Trophoblast cell (in vitro differentiated cells and primary cell): ENCODE results near the gene KCNJ10.

Experiments used
- DNase-seq, 2 donors: peaks; one replicate each; pipeline ENCODE4 v3.0.0-alpha.2; 2016
- H2AFZ ChIP-seq: 2 replicates; pipeline ENCODE4 v1.6.1; 2013; ENCODE audit warnings: low read length, moderate library complexity, mild to moderate bottlenecking; ENCODE audit not compliant: insufficient read depth, poor library complexity
- H2AK5ac ChIP-seq: 2 replicates; pipeline ENCODE4 v1.6.1; 2013; ENCODE audit warnings: mild to moderate bottlenecking, low read length
- H2BK120ac ChIP-seq: 2 replicates; pipeline ENCODE4 v1.6.1; 2013; ENCODE audit warnings: low read length, mild to moderate bottlenecking, moderate library complexity; ENCODE audit not compliant: insufficient read depth, poor library complexity
- H2BK12ac ChIP-seq: 2 replicates; pipeline ENCODE4 v1.6.1; 2013; ENCODE audit warnings: mild to moderate bottlenecking, low read length, moderate library complexity
- H2BK5ac ChIP-seq: 2 replicates; pipeline ENCODE4 v1.6.1; 2013; ENCODE audit warnings: low read length, low read depth, moderate library complexity, mild to moderate bottlenecking; ENCODE audit not compliant: poor library complexity
- H3K14ac ChIP-seq: 2 replicates; pipeline ENCODE4 v1.6.1; 2013; ENCODE audit warnings: mild to moderate bottlenecking, low read length
- H3K18ac ChIP-seq: 2 replicates; pipeline ENCODE4 v1.6.1; 2013; ENCODE audit warnings: mild to moderate bottlenecking, low read length
- H3K23ac ChIP-seq: 2 replicates; pipeline ENCODE4 v1.6.1; 2013; ENCODE audit warnings: low read length
- H3K27ac ChIP-seq: 2 replicates; pipeline ENCODE4 v1.5.1; 2013; ENCODE audit warnings: low read depth, mild to moderate bottlenecking, inconsistent platforms, low read length, moderate library complexity
- H3K27me3 ChIP-seq: 2 replicates; pipeline ENCODE4 v1.6.1; 2013; ENCODE audit warnings: inconsistent platforms, mild to moderate bottlenecking, low read length, moderate library complexity; ENCODE audit not compliant: insufficient read depth
- H3K36me3 ChIP-seq, 2 experiments: 1 replicate in 1 of 2; 2 replicates in 1 of 2; pipeline ENCODE4 v1.6.1; 2013; ENCODE audit warnings: low read length in 2 of 2, mild to moderate bottlenecking in 2 of 2, moderate library complexity in 1 of 2; ENCODE audit not compliant: insufficient read depth in 2 of 2, control insufficient read depth in 1 of 2
- H3K4ac ChIP-seq: 2 replicates; pipeline ENCODE4 v1.6.1; 2013; ENCODE audit warnings: low read depth, mild to moderate bottlenecking, low read length, moderate library complexity
- H3K4me1 ChIP-seq, 2 experiments: 1 replicate in 1 of 2; 2 replicates in 1 of 2; pipeline ENCODE4 v1.6.1; 2013; ENCODE audit warnings: low read length in 2 of 2, mild to moderate bottlenecking in 2 of 2, moderate library complexity in 1 of 2; ENCODE audit not compliant: insufficient read depth in 2 of 2, control insufficient read depth in 1 of 2
- H3K4me2 ChIP-seq: 2 replicates; pipeline ENCODE4 v1.6.1; 2013; ENCODE audit warnings: inconsistent platforms, mild to moderate bottlenecking, low read length, moderate library complexity
- H3K4me3 ChIP-seq: 2 replicates; pipeline ENCODE4 v1.5.1; 2013; ENCODE audit warnings: mild to moderate bottlenecking, low read depth, low read length, inconsistent platforms
- H3K79me1 ChIP-seq: one replicate; pipeline ENCODE4 v1.6.1; 2013; ENCODE audit warnings: low read length
- H3K79me2 ChIP-seq: 2 replicates; pipeline ENCODE4 v1.6.1; 2013; ENCODE audit warnings: low read length, mild to moderate bottlenecking; ENCODE audit not compliant: control insufficient read depth, insufficient read depth, poor library complexity
- H3K9ac ChIP-seq: 2 replicates; pipeline ENCODE4 v1.6.1; 2013; ENCODE audit warnings: mild to moderate bottlenecking, low read length
- H3K9me3 ChIP-seq: 2 replicates; pipeline ENCODE4 v1.6.1; 2013; ENCODE audit warnings: low read depth, mild to moderate bottlenecking, control low read depth, inconsistent platforms, low read length; ENCODE audit not compliant: insufficient read depth
- H4K12ac ChIP-seq: 2 replicates; pipeline ENCODE4 v1.6.1; 2013; ENCODE audit warnings: low read depth, mild to moderate bottlenecking, low read length, moderate library complexity
- H4K8ac ChIP-seq: 2 replicates; pipeline ENCODE4 v1.6.1; 2013; ENCODE audit warnings: low read depth, mild to moderate bottlenecking, low read length, moderate library complexity
- H4K91ac ChIP-seq: one replicate; pipeline ENCODE4 v1.6.1; 2013; ENCODE audit warnings: low read depth, mild to moderate bottlenecking, low read length, moderate library complexity
- WGBS: extraction: QIAGEN DNeasy Blood & Tissue Kit; methylation state at CpG from one replicate; pipeline ENCODE4 v1.1.7; 2013; ENCODE audit warnings: missing lambda C conversion rate; ENCODE audit not compliant: insufficient read length, insufficient coverage; ENCODE audit errors: extremely low coverage; 5-methylcytosine and 5-hydroxymethylcytosine counted together

The KCNJ10 gene

DNA sequence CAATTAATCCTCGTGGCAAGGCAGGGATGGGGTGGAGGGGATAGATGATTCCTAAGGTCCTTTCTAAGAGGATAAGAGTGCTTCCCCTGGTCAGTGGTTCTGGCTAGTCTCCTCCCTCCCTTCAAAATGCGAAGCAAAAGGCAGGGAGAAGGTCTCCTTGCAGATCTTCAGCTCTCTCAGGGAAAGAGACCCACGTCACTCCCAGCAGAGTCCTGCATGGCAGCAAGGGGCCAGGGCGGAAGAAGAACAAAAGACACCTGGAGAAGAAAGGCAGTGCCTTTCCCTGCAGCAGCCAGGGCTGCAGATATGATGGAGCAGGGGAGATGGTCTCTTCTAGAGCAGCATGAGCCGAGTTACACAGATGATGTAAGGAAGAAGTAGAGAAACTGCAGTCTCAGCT lies 86.3 kb downstream of the KCNJ10 start:
- Histone ChIP-seq H3K27ac (no peak overlapping the region), H2AK5ac (no peak overlapping the region), H2BK120ac (no peak overlapping the region), H4K8ac (no peak overlapping the region), H3K4me2 (no peak overlapping the region), H2BK5ac (no peak overlapping the region), H3K36me3 (no peaks in the 10 kb centered on the region), H2AFZ (no peak overlapping the region), H4K91ac (no peak overlapping the region), H2BK12ac (no peak overlapping the region), H3K9ac (no peak overlapping the region), H3K79me1 (no peaks in the 10 kb centered on the region), H3K4ac (no peak overlapping the region), H3K14ac (no peak overlapping the region), H3K27me3 (no peaks in the 10 kb centered on the region), H3K79me2 (no peaks in the 10 kb centered on the region), H4K12ac (no peak overlapping the region), H3K18ac (no peak overlapping the region), H3K4me1 (no peaks in the 10 kb centered on the region), H3K23ac (no peak overlapping the region), H3K4me3 (no peak overlapping the region), H3K9me3 (peaks cover 2% of the 10 kb centered on the region)
- DNase-seq, result no peak
- no CpG with 5 or more reads among the region's 5 CpGs for WGBS

- Histone ChIP-seq H2BK120ac (no peak overlapping the region), H4K8ac (no peak overlapping the region), H3K27me3 (no peaks in the 10 kb centered on the region), H2AFZ (no peak overlapping the region), H3K36me3 (no peaks in the 10 kb centered on the region), H3K4me1 (no peaks in the 10 kb centered on the region), H3K4me3 (no peak overlapping the region), H3K9me3 (peaks cover 2% of the 10 kb centered on the region), H2BK12ac (no peak overlapping the region), H3K27ac (no peak overlapping the region), H3K9ac (no peak overlapping the region), H3K4me2 (no peak overlapping the region), H3K23ac (no peak overlapping the region), H4K91ac (no peak overlapping the region), H3K79me1 (no peaks in the 10 kb centered on the region), H4K12ac (no peak overlapping the region), H3K18ac (no peak overlapping the region), H3K14ac (no peak overlapping the region), H2AK5ac (no peak overlapping the region), H3K4ac (no peak overlapping the region), H3K79me2 (no peaks in the 10 kb centered on the region), H2BK5ac (no peak overlapping the region)
- DNase-seq, result no peak
- WGBS, result 100% methylated on average over 1 of the region's 6 CpGs
These were observed 87.7 kb downstream of the KCNJ10 start for GRCh38 chr1:159982280-159982679.

- Histone ChIP-seq H2AK5ac (no peak overlapping the region), H3K27ac (no peak overlapping the region), H3K9me3 (peaks cover 2% of the 10 kb centered on the region), H2BK5ac (no peak overlapping the region), H3K4me1 (no peaks in the 10 kb centered on the region), H3K79me2 (no peaks in the 10 kb centered on the region), H4K12ac (no peak overlapping the region), H3K4me2 (no peak overlapping the region), H3K14ac (no peak overlapping the region), H2AFZ (no peak overlapping the region), H2BK12ac (no peak overlapping the region), H3K27me3 (no peaks in the 10 kb centered on the region), H4K8ac (no peak overlapping the region), H3K18ac (no peak overlapping the region), H2BK120ac (no peak overlapping the region), H3K36me3 (no peaks in the 10 kb centered on the region), H3K79me1 (no peaks in the 10 kb centered on the region), H3K4me3 (no peak overlapping the region), H3K9ac (no peak overlapping the region), H3K23ac (no peak overlapping the region), H3K4ac (no peak overlapping the region), H4K91ac (no peak overlapping the region)
- no CpG with 5 or more reads among the region's 6 CpGs for WGBS
- DNase-seq, result no peak
These were observed 88.5 kb downstream of the KCNJ10 start for GRCh38 chr1:159981351-159982055.

DNA sequence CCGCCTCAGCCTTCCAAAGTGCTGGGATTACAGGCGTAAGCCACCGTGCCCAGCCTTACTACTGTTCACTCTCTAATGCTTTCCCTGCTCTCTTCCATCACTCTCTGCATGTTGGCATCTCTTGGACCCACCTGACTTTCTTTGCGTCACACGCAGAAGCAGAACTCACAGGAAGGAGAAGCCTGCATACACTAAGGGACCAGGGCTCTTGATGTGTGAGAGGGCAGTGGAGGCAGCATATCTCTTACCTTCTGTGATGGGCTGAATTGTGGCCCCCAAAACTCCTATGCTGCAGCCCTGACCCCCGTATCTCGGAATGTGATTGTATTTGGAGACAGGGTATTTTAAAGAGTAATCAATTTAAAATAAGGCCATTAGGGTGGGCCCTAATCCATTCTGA lies 89.2 kb downstream of the KCNJ10 start:
- Histone ChIP-seq H4K12ac (no peak overlapping the region), H2BK12ac (no peak overlapping the region), H3K27me3 (no peaks in the 10 kb centered on the region), H3K4me1 (no peaks in the 10 kb centered on the region), H3K23ac (no peak overlapping the region), H3K9ac (no peak overlapping the region), H2BK5ac (no peak overlapping the region), H3K36me3 (no peaks in the 10 kb centered on the region), H2BK120ac (no peak overlapping the region), H3K9me3 (peaks cover 2% of the 10 kb centered on the region), H2AFZ (no peak overlapping the region), H3K4ac (no peak overlapping the region), H3K18ac (no peak overlapping the region), H4K91ac (no peak overlapping the region), H3K14ac (no peak overlapping the region), H3K27ac (no peak overlapping the region), H3K79me1 (no peaks in the 10 kb centered on the region), H3K4me2 (no peak overlapping the region), H3K79me2 (no peaks in the 10 kb centered on the region), H3K4me3 (no peak overlapping the region), H4K8ac (no peak overlapping the region), H2AK5ac (no peak overlapping the region)
- no CpG with 5 or more reads among the region's 7 CpGs for WGBS
- no peak for DNase-seq
